HUES6 (cell line): ENCODE results near the gene RAB15.

ENCODE experiments used
- H3K27ac ChIP-seq: 2 replicates; pipeline ENCODE4 v1.7.0; 2013; ENCODE audit warnings: low read depth, mild to moderate bottlenecking, low read length, inconsistent platforms
- H3K27me3 ChIP-seq: 2 replicates; pipeline ENCODE4 v1.6.1; 2013; ENCODE audit warnings: low read length; ENCODE audit not compliant: control insufficient read depth, insufficient read depth
- H3K36me3 ChIP-seq: 2 replicates; pipeline ENCODE4 v1.6.1; 2013; ENCODE audit warnings: low read length; ENCODE audit not compliant: control insufficient read depth, insufficient read depth
- H3K4me1 ChIP-seq: 2 replicates; pipeline ENCODE4 v1.6.1; 2013; ENCODE audit warnings: low read length; ENCODE audit not compliant: control insufficient read depth, insufficient read depth
- H3K4me3 ChIP-seq: 2 replicates; pipeline ENCODE4 v1.5.1; 2013; ENCODE audit warnings: low read depth, low read length
- H3K9ac ChIP-seq: one replicate; pipeline ENCODE4 v1.6.1; 2013; ENCODE audit warnings: mild to moderate bottlenecking, low read length
- H3K9me3 ChIP-seq: 2 replicates; pipeline ENCODE4 v1.6.1; 2013; ENCODE audit warnings: low read depth, low read length; ENCODE audit not compliant: control insufficient read depth, insufficient read depth

The RAB15 gene

GRCh38 chr14:64954491-64955240 lies 17.5 kb downstream of the RAB15 start:
- Histone ChIP-seq H3K9ac (no peak overlapping the region), H3K27me3 (no peaks in the 10 kb centered on the region), H3K4me3 (no peak overlapping the region), H3K27ac (no peak overlapping the region), H3K36me3 (peaks cover 35% of the 10 kb centered on the region), H3K4me1 (peaks cover 32% of the 10 kb centered on the region), H3K9me3 (no peaks in the 10 kb centered on the region)

GRCh38 chr14:64953661-64954060 lies 18.5 kb downstream of the RAB15 start:
- Histone ChIP-seq H3K9ac (no peak overlapping the region), H3K27ac (no peak overlapping the region), H3K36me3 (peaks cover 40% of the 10 kb centered on the region), H3K27me3 (no peaks in the 10 kb centered on the region), H3K9me3 (no peaks in the 10 kb centered on the region), H3K4me1 (peaks cover 32% of the 10 kb centered on the region), H3K4me3 (no peak overlapping the region)

GRCh38 chr14:64953310-64953654 lies 18.9 kb downstream of the RAB15 start:
- peaks cover 44% of the 10 kb centered on the region for H3K36me3 ChIP-seq
- H3K9ac ChIP-seq, result no peak overlapping the region
- no peak overlapping the region for H3K4me3 ChIP-seq
- H3K27ac ChIP-seq, result no peak overlapping the region
- H3K4me1 ChIP-seq, result peaks cover 32% of the 10 kb centered on the region
- no peaks in the 10 kb centered on the region for H3K27me3 ChIP-seq
- no peaks in the 10 kb centered on the region for H3K9me3 ChIP-seq

GRCh38 chr14:64952598-64953309 lies 19.4 kb downstream of the RAB15 start:
- Histone ChIP-seq H3K36me3 (peaks cover 49% of the 10 kb centered on the region), H3K27me3 (no peaks in the 10 kb centered on the region), H3K4me3 (no peak overlapping the region), H3K9ac (no peak overlapping the region), H3K4me1 (peaks cover 32% of the 10 kb centered on the region), H3K9me3 (no peaks in the 10 kb centered on the region), H3K27ac (no peak overlapping the region)

GRCh38 chr14:64951724-64952123 lies 20.4 kb downstream of the RAB15 start:
- peaks cover 56% of the 10 kb centered on the region for H3K36me3 ChIP-seq
- H3K27ac ChIP-seq, result no peak overlapping the region
- H3K27me3 ChIP-seq, result no peaks in the 10 kb centered on the region

GRCh38 chr14:64951291-64951690 lies 20.8 kb downstream of the RAB15 start:
- Histone ChIP-seq H3K9ac (no peak overlapping the region), H3K27ac (no peak overlapping the region), H3K4me1 (peaks cover 19% of the 10 kb centered on the region), H3K4me3 (no peak overlapping the region), H3K9me3 (no peaks in the 10 kb centered on the region), H3K36me3 (peaks cover 56% of the 10 kb centered on the region), H3K27me3 (no peaks in the 10 kb centered on the region)

More at GRCh38 chr14:64951724-64952123, 20.4 kb downstream of the RAB15 start:
- Histone ChIP-seq H3K4me3 (no peak overlapping the region), H3K4me1 (peaks cover 23% of the 10 kb centered on the region), H3K9me3 (no peaks in the 10 kb centered on the region), H3K9ac (no peak overlapping the region)

- H3K36me3 ChIP-seq, result peaks cover 56% of the 10 kb centered on the region
These were observed 21.2 kb downstream of the RAB15 start for GRCh38 chr14:64950889-64951288.

GRCh38 chr14:64948612-64949210 lies 23.4 kb downstream of the RAB15 start:
- Histone ChIP-seq H3K36me3 (peaks cover 51% of the 10 kb centered on the region), H3K9ac (no peak overlapping the region), H3K27me3 (no peaks in the 10 kb centered on the region), H3K4me1 (peaks cover 7% of the 10 kb centered on the region), H3K4me3 (no peak overlapping the region), H3K27ac (no peak overlapping the region), H3K9me3 (no peaks in the 10 kb centered on the region)

More at GRCh38 chr14:64950889-64951288, 21.2 kb downstream of the RAB15 start:
- no peaks in the 10 kb centered on the region for H3K27me3 ChIP-seq
- H3K4me3 ChIP-seq, result no peak overlapping the region
- H3K9me3 ChIP-seq, result no peaks in the 10 kb centered on the region
- H3K4me1 ChIP-seq, result peaks cover 15% of the 10 kb centered on the region
- H3K9ac ChIP-seq, result no peak overlapping the region
- H3K27ac ChIP-seq, result no peak overlapping the region

GRCh38 chr14:64947710-64948611 lies 24.2 kb downstream of the RAB15 start:
- peaks cover 15% of the 10 kb centered on the region for H3K4me1 ChIP-seq
- no peak overlapping the region for H3K9ac ChIP-seq
- H3K27me3 ChIP-seq, result no peaks in the 10 kb centered on the region
- no peaks in the 10 kb centered on the region for H3K9me3 ChIP-seq
- no peak overlapping the region for H3K27ac ChIP-seq
- H3K36me3 ChIP-seq, result peaks cover 49% of the 10 kb centered on the region
- H3K4me3 ChIP-seq, result no peak overlapping the region

GRCh38 chr14:64946310-64947045 lies 25.7 kb downstream of the RAB15 start:
- H3K27me3 ChIP-seq, result no peaks in the 10 kb centered on the region
- H3K4me3 ChIP-seq, result no peak overlapping the region
- H3K36me3 ChIP-seq, result peaks cover 39% of the 10 kb centered on the region
- no peak overlapping the region for H3K9ac ChIP-seq
- no peak overlapping the region for H3K27ac ChIP-seq
- no peaks in the 10 kb centered on the region for H3K9me3 ChIP-seq
- H3K4me1 ChIP-seq, result peaks cover 23% of the 10 kb centered on the region
